ENCODE measurements around the gene PSMC3. TPM values are rescaled to one million over a fixed set of nuclear protein-coding genes. Genes with fewer than 3 reads are reported as not detected.

Gene PSMC3
- total RNA-seq, 1 experiment from 2014 or later = 179 TPM

GRCh38 chr11:47389577-47390421 lies 36.4 kb downstream of the PSMC3 start:
- no peak overlapping the region for H3K27ac ChIP-seq (ENCODE audit: insufficient read length, low read depth, low read length)
- no peaks in the 10 kb centered on the region for H3K27me3 Mint-ChIP-seq (ENCODE audit: low read depth)
- no peaks in the 10 kb centered on the region for H3K4me1 ChIP-seq (ENCODE audit: insufficient read depth, low read length)
- no peak overlapping the region for H2AFZ ChIP-seq (ENCODE audit: low read length)
- no peaks in the 10 kb centered on the region for H3K79me2 ChIP-seq (ENCODE audit: insufficient read depth, low read length)
- no peak overlapping the region for H2BK20ac ChIP-seq (ENCODE audit: low read depth, low read length, poor library complexity, severe bottlenecking)
- no peak overlapping the region for H4K5ac ChIP-seq (ENCODE audit: insufficient read length, low read depth, low read length)
- H2BK5ac ChIP-seq (ENCODE audit: insufficient read length, low read length) = no peak overlapping the region
- no peak overlapping the region for H2BK15ac ChIP-seq (ENCODE audit: low read depth, low read length)
- H2BK120ac ChIP-seq (ENCODE audit: low read depth, low read length, poor library complexity, severe bottlenecking) = no peak overlapping the region
- H3K4me2 ChIP-seq (ENCODE audit: insufficient read depth, insufficient read length, low read length) = no peak overlapping the region
- no peaks in the 10 kb centered on the region; a peak in 1 of 5 replicates for H3K9me3 Mint-ChIP-seq
- no peak overlapping the region for H3K14ac ChIP-seq (ENCODE audit: insufficient read depth, low read length)
- H3K27ac Mint-ChIP-seq = peak overlapping the region; percentile 39 to 60 (median 58); a peak in 5 of 7 replicates
- no peak overlapping the region for H3T11ph ChIP-seq (ENCODE audit: low read length)
- no peaks in the 10 kb centered on the region for H3K36me3 Mint-ChIP-seq (ENCODE audit: insufficient read depth in 1 of 3, low read depth in 3 of 3)
- H2AK5ac ChIP-seq (ENCODE audit: insufficient read length, low read length) = no peak overlapping the region
- H3K4me1 Mint-ChIP-seq = 0 out of 4 replicates have a peak, but pooled peaks cover 0 to 3% of the 10 kb centered on the region in 2 experiments
- H3K18ac ChIP-seq (ENCODE audit: insufficient read length, low read depth, low read length) = no peak overlapping the region
- no peaks in the 10 kb centered on the region for H3K27me3 ChIP-seq (ENCODE audit: insufficient read depth, low read length)
- H3K79me1 ChIP-seq (ENCODE audit: insufficient read depth, low read depth, low read length, poor library complexity, severe bottlenecking) = no peaks in the 10 kb centered on the region
- no peak overlapping the region for H3K23ac ChIP-seq (ENCODE audit: insufficient read length, low read depth, low read length)
- no peak for TF ChIP-seq CTCF (conservative IDR thresholded peaks at IDR 0.05)
- no peak overlapping the region; a peak in 1 of 5 replicates for H3K4me3 Mint-ChIP-seq
- no peak overlapping the region for H2BK12ac ChIP-seq (ENCODE audit: insufficient read length, low read depth, low read length)
- H4K8ac ChIP-seq (replicated peaks; ENCODE audit: insufficient read length, low read depth, low read length) = no peak overlapping the region
- no peak overlapping the region for H4K91ac ChIP-seq (ENCODE audit: insufficient read length, low read depth, low read length)
- H3K56ac ChIP-seq (ENCODE audit: insufficient read length, low read depth, low read length) = no peak overlapping the region
- H3K9ac ChIP-seq (ENCODE audit: extremely low read depth, insufficient read length, low read length) = no peak overlapping the region
- no peaks in the 10 kb centered on the region for H3K23me2 ChIP-seq (ENCODE audit: insufficient read length, low read depth, low read length, poor library complexity, severe bottlenecking)
- no peak overlapping the region for H3K4ac ChIP-seq (ENCODE audit: low read depth, low read length)
- H4K20me1 ChIP-seq (ENCODE audit: control insufficient read depth, insufficient read depth, insufficient read length) = no peaks in the 10 kb centered on the region
- H3K9me3 ChIP-seq (ENCODE audit: control insufficient read depth, low read depth, low read length) = no peaks in the 10 kb centered on the region
- no peak for DNase-seq
- no CpG with 5 or more reads among the region's 17 CpGs for WGBS (ENCODE audit: extremely low coverage, insufficient read length, low lambda C conversion rate)
